NCI-H146 treated with DMSO at 0.1 percent for 48 hours (cell line): ENCODE data around the gene STARD7.
"Not testable (repeated sequence)": the region's sequence is repeated elsewhere in the genome, so short reads cannot be mapped to it uniquely, and the experiment has no call there.

Source experiments
- DNase-seq: peaks from one replicate; lab custom pipeline; 2025; ENCODE audit not compliant: unreplicated experiment; lab: John Stamatoyannopoulos, UW

STARD7 gene

GRCh38 chr2:96150007-96150640, 58.5 kb downstream of the STARD7 start:
- no peak for DNase-seq

GRCh38 chr2:96148410-96149217, 60.0 kb downstream of the STARD7 start:
- peak; percentile 12 for DNase-seq

DNA sequence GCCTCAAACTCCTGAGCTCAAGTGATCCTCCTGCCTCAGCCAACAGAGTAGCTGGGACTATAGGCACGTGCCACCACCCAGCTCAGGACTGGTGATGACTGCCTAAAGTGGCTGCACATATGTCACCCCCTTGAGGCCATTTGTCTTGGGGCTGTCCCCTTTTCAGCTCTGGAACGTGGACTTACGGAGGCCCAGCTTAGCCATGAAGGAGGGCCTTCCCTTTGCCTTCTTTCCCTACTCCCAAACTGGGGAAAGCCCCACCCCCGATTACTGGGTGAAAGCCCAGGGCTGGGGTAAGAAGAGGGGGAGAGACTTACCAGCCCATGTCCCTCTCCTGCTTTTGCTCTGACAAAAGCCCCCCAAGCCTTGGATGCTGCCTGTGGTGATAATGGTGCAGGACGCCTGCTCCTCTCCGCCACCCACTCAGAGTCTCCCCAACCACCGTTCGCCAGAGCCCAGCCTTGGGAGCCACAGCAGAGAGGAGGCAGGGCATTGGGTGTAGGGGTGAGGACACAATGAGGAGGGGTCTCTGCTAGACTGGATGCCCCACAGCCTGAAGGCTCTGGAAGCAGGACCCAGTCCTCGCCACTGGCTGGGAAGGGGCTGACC, 60.9 kb downstream of the STARD7 start:
- no peak for DNase-seq

DNA sequence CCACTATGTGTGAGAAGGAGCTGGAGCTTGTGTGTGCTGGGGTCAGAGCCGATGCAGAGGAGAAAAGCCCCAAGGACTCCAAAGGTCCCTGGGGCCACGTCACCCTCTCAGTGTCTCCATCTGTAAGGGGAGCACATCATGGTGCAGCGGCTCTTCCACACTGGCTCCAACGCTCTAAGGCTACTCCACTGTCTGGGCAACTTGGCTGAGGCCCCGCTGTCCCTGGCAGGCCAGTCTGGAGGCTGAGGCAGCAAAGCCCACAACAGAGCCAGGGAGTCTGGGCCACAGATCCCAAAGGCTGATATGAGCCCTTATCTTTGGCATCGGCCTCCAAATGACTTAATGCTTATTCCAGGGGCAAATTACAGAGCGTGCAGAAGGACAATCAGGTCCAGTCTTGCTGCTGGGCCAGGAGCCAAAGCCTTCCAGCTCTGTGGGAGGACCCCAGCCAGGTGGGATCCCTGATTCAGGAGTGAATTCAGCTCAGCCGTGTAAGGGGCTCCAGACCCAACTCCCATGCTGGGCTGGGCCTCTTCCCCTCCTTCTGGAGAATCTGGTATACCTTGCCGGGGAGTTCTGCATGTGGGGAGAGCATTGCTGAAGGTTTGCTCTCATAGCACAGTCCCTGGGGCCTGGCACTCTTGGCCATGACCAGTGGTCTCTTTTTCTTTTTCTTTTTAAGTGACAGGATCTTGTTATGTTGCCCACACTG, 61.6 kb downstream of the STARD7 start:
- DNase-seq: no peak

- DNase-seq: no peak
Measured at GRCh38 chr2:96146153-96146880, 62.3 kb downstream of the STARD7 start.

DNA sequence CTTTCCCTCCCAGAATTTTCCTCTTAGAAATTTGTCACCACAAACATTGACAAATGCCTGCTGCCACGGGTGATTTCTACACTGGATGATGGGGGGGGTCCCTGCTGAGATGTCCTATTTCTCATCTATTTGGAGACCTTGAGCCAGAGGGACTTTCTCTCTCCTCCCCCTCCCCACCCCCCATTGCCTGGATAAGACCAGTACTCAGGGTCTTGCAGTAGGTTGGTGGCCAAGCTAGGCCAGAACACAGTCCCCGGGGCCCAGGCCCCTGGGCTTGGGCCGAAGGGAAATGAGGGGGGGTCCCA, 62.8 kb downstream of the STARD7 start:
- DNase-seq: no peak

GRCh38 chr2:96145036-96145847, 63.4 kb downstream of the STARD7 start, which contains the start of gene DUSP2:
Gene DUSP2, minus strand, starts transcription at chr2:96145440. Its CDS starts 86 bp downstream, at chr2:96145354.
- DNase-seq: peak; percentile 57

DNA sequence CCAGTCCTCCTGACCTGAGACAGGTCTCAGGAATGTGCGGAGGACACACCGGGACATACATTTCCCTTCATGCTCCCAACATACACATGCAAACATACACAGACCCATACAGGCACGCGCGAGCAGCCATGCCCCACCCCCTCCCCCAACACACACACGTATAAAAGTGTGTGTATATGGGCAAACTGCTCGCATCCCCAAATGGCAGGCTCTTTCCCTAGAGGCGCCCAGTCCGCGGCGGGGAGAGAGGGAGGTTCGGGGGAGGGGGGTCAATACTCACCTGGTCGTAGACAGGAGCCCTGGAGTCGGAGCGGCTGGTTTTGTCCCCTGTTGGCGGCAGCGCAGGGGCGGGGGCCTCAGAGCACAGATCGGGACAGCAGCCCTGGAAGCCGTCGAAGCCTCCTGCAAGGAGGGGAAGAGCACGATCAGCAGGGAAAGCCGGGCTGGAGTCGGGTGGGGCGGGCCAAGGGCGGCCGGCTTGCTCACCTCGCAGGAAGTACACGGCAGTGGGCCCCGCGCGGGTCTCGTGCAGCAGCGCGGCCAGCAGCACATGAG, 64.1 kb downstream of the STARD7 start:
- DNase-seq: peak; percentile 48

GRCh38 chr2:96143848-96144480, 64.7 kb downstream of the STARD7 start:
- DNase-seq: peak; percentile 9

DNA sequence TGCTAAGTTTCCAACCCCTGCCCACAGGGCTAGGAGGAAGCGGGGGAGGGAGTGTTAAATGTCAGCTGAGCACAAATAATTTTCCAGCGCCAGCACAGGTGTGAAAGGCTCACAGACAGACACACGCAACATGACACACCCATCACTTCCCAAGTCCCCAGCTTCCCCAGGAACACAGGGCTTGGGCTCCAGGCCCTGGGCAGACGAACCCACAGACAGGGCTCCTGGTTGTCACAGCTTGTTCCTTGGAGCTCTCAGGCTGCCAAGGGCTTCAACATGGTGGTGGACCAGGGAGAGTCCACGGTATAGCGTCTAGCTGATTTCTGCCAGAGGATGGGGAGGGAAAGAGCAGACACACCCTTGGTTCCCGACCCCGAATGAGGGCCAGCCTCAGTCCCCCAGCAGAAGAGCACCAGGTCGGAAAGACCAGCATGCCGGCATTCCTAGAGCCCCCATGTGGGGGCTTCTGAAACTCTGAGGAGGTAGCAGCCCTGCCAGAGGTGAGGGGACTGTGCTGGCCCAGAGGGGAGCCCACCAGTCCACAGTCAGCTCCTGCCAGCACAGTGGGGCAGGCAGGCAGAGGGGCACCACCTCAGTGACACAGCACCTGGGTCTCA, 65.3 kb downstream of the STARD7 start:
- no peak for DNase-seq

- no peak for DNase-seq
Measured at GRCh38 chr2:96142217-96143113, 66.2 kb downstream of the STARD7 start.

- DNase-seq: not testable (repeated sequence)
Measured at GRCh38 chr2:96141624-96141967, 67.0 kb downstream of the STARD7 start.

GRCh38 chr2:96140941-96141623, 67.5 kb downstream of the STARD7 start:
- no peak for DNase-seq

DNA sequence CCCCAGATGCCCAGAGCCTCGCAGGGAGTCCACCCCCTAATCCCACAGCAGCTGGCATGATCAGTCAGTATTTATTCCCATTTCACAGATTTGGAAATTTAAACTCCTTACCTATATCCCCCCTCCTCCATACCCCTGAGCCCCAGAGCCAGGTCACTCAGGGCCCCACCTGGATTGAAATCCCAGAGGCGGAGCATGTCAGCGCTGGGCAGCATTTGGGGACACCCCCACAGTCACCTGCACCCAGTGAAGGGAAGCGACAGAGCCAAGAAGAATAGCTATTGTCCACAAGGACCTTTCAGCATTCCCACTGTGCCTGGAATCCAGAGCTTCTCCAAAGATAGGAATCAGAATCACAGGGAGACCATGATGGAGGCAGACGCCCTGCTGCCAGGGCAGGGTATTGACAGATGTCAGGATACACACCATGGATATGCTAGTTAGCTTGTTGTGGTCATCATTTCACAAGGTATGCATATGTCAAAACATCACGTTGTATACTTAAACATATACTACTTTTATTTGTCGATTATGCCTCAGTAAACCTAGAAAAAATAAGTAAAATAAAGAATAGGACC, 69.4 kb downstream of the STARD7 start:
- no peak for DNase-seq

GRCh38 chr2:96138179-96139145, 70.2 kb downstream of the STARD7 start, which contains the start of gene ASTL:
Gene ASTL, minus strand, starts transcription at chr2:96138502. Its CDS starts 66 bp downstream, at chr2:96138436.
- peak; percentile 72 for DNase-seq
